Neuronal stem cell (in vitro differentiated cells): ENCODE results near the gene MORN3. TPM values are rescaled to one million over a fixed set of nuclear protein-coding genes. Genes with fewer than 3 reads are reported as not detected.
A peak's percentile ranks its signal among the peaks of the same experiment; 100 is the strongest.

Experiments
- DNase-seq: peaks from one replicate; pipeline ENCODE4 v3.0.0-alpha.2; 2013; ENCODE audit warnings: low spot score
- H2AFZ ChIP-seq: one replicate; pipeline ENCODE4 v1.6.1; 2013; ENCODE audit warnings: mild to moderate bottlenecking, low read length, inconsistent platforms
- H2AK5ac ChIP-seq: 2 replicates; pipeline ENCODE4 v1.6.1; 2013; ENCODE audit warnings: low read depth, mild to moderate bottlenecking, inconsistent platforms, low read length, moderate library complexity, mixed read lengths
- H2BK120ac ChIP-seq: 2 replicates; pipeline ENCODE4 v1.6.1; 2013; ENCODE audit warnings: low read depth, mild to moderate bottlenecking, inconsistent platforms, low read length, moderate library complexity, mixed read lengths
- H2BK12ac ChIP-seq: one replicate; pipeline ENCODE4 v1.6.1; 2013; ENCODE audit warnings: low read length, inconsistent platforms
- H2BK15ac ChIP-seq: 2 replicates; pipeline ENCODE4 v1.6.1; 2013; ENCODE audit warnings: mild to moderate bottlenecking, low read length, inconsistent platforms, mixed read lengths
- H2BK5ac ChIP-seq: one replicate; pipeline ENCODE4 v1.6.1; 2013; ENCODE audit warnings: inconsistent platforms, mild to moderate bottlenecking, low read length, moderate library complexity
- H3K14ac ChIP-seq: one replicate; pipeline ENCODE4 v1.6.1; 2013; ENCODE audit warnings: low read length, inconsistent platforms
- H3K18ac ChIP-seq: 2 replicates; pipeline ENCODE4 v1.6.1; 2013; ENCODE audit warnings: low read length, inconsistent platforms
- H3K23ac ChIP-seq: 2 replicates; pipeline ENCODE4 v1.6.1; 2013; ENCODE audit warnings: low read depth, mild to moderate bottlenecking, mixed read lengths, low read length, inconsistent platforms; ENCODE audit not compliant: poor library complexity
- H3K27ac ChIP-seq: replicated peaks from 3 replicates; pipeline ENCODE4 v1.5.1; 2013; ENCODE audit warnings: low read length, inconsistent platforms
- H3K27me3 ChIP-seq, 3 experiments: 2 replicates each; pipeline ENCODE4 v1.6.1; 2013; ENCODE audit warnings: low read length in 3 of 3, mild to moderate bottlenecking in 2 of 3, inconsistent platforms in 1 of 3, low read depth in 1 of 3, mixed read lengths in 1 of 3, moderate library complexity in 1 of 3; ENCODE audit not compliant: control insufficient read depth in 3 of 3, insufficient read depth in 3 of 3
- H3K36me3 ChIP-seq, 2 donors: replicated peaks in 1 of 2; 2 replicates each; pipeline ENCODE4 v1.6.1; 2013; ENCODE audit warnings: low read length in 2 of 2; ENCODE audit not compliant: control insufficient read depth in 2 of 2, insufficient read depth in 2 of 2
- H3K4ac ChIP-seq: 2 replicates; pipeline ENCODE4 v1.6.1; 2013; ENCODE audit warnings: inconsistent platforms, mild to moderate bottlenecking, low read length, moderate library complexity
- H3K4me1 ChIP-seq, 2 donors: 1 replicate in 1 of 2; 2 replicates in 1 of 2; pipeline ENCODE4 v1.6.1; 2013; ENCODE audit warnings: low read length in 2 of 2, low read depth in 1 of 2; ENCODE audit not compliant: control insufficient read depth in 2 of 2, insufficient read depth in 1 of 2
- H3K4me2 ChIP-seq: one replicate; pipeline ENCODE4 v1.6.1; 2013; ENCODE audit warnings: mild to moderate bottlenecking, low read length, inconsistent platforms; ENCODE audit not compliant: insufficient read depth, poor library complexity, severe bottlenecking
- H3K4me3 ChIP-seq, 2 donors: 2 replicates each; pipeline ENCODE4 v1.5.1; 2013; ENCODE audit warnings: low read length in 2 of 2, mild to moderate bottlenecking in 2 of 2, inconsistent platforms in 1 of 2, moderate library complexity in 1 of 2
- H3K79me1 ChIP-seq: one replicate; pipeline ENCODE4 v1.6.1; 2013; ENCODE audit warnings: low read depth, mild to moderate bottlenecking, inconsistent platforms, low read length, moderate library complexity
- H3K9ac ChIP-seq: one replicate; pipeline ENCODE4 v1.6.1; 2013; ENCODE audit warnings: mild to moderate bottlenecking, low read depth, low read length, inconsistent platforms; ENCODE audit not compliant: poor library complexity
- H3K9me3 ChIP-seq, 2 donors: replicated peaks in 1 of 2; 2 replicates each; pipeline versions ENCODE3 to v1.6.1; 2013; ENCODE audit warnings: low read length in 2 of 2, mild to moderate bottlenecking in 2 of 2, inconsistent platforms in 1 of 2, low read depth in 1 of 2, mixed read lengths in 1 of 2, moderate library complexity in 1 of 2; ENCODE audit not compliant: control insufficient read depth in 2 of 2, insufficient read depth in 1 of 2
- H4K8ac ChIP-seq: one replicate; pipeline ENCODE4 v1.6.1; 2013; ENCODE audit warnings: low read depth, mild to moderate bottlenecking, inconsistent platforms, low read length, moderate library complexity
- H4K91ac ChIP-seq: one replicate; pipeline ENCODE4 v1.6.1; 2013; ENCODE audit warnings: low read length, low read depth, mild to moderate bottlenecking, inconsistent platforms; ENCODE audit not compliant: poor library complexity
- WGBS, 2 donors: extraction: QIAGEN DNeasy Blood & Tissue Kit; methylation state at CpG; one replicate each; pipeline ENCODE4 v1.1.7; 2013; ENCODE audit warnings: missing lambda C conversion rate in 2 of 2, mixed read lengths in 1 of 2; ENCODE audit not compliant: insufficient read length in 2 of 2, insufficient replicate concordance in 1 of 2; ENCODE audit errors: extremely low coverage in 2 of 2; 5-methylcytosine and 5-hydroxymethylcytosine counted together
- polyA plus RNA-seq, 2 experiments: library from polyadenylated mRNA; stranded (reverse); fragments of 200-250 nt; gene quantifications; one replicate each; pipeline ENCODE4 v1.2.3, GENCODE V29; 2013

Gene MORN3
- 1.1 TPM for polyA plus RNA-seq (2013, experiment 1 of 2)
- 0.91 TPM for polyA plus RNA-seq (2013, experiment 2 of 2)

- H3K18ac ChIP-seq = no peak within 1 kb of the TSS
- H3K4me1 ChIP-seq = peaks cover 0 to 8% of the 10 kb centered on the region in 2 donors
- no peak within 1 kb of the TSS for H3K4me3 ChIP-seq
- H3K9me3 ChIP-seq = no peaks in the 10 kb centered on the region
- no peaks in the 10 kb centered on the region for H3K36me3 ChIP-seq
- no peak within 1 kb of the TSS for H4K8ac ChIP-seq
- H2BK5ac ChIP-seq = peak within 1 kb of the TSS; percentile 68
- no CpG with 5 or more reads among the region's 5 CpGs for WGBS, 2 donors
- no peak for DNase-seq
- peak within 1 kb of the TSS; percentile 91 for H2AK5ac ChIP-seq
- peaks cover under 1% of the 10 kb centered on the region for H3K79me1 ChIP-seq
- no peak within 1 kb of the TSS for H2BK120ac ChIP-seq
- H2BK15ac ChIP-seq = peak within 1 kb of the TSS; percentile 94
- peak within 1 kb of the TSS; percentile 36 for H3K27ac ChIP-seq
- H2AFZ ChIP-seq = peak within 1 kb of the TSS; percentile 50
- no peak within 1 kb of the TSS for H3K9ac ChIP-seq
- H3K14ac ChIP-seq = peak within 1 kb of the TSS; percentile 4
- no peak within 1 kb of the TSS for H4K91ac ChIP-seq
- no peaks in the 10 kb centered on the region for H3K27me3 ChIP-seq
- peak within 1 kb of the TSS; percentile 90 for H2BK12ac ChIP-seq
- H3K23ac ChIP-seq = no peak within 1 kb of the TSS
- no peak within 1 kb of the TSS for H3K4ac ChIP-seq
- H3K4me2 ChIP-seq = no peak within 1 kb of the TSS
Observed at GRCh38 chr12:121669521-121669900, at the start of gene MORN3. Gene MORN3 (minus strand): TSS chr12:121669654. CDS start chr12:121669483, 171 bp downstream.

- H3K36me3 ChIP-seq = peaks cover 0 to 3% of the 10 kb centered on the region in 2 donors
- no peak overlapping the region for H3K4ac ChIP-seq
- no peak overlapping the region for H2AK5ac ChIP-seq
- H2BK5ac ChIP-seq = no peak overlapping the region
- no peak overlapping the region for H3K14ac ChIP-seq
- no peak overlapping the region for H2BK120ac ChIP-seq
- H3K4me2 ChIP-seq = no peak overlapping the region
- H3K9ac ChIP-seq = no peak overlapping the region
- H3K9me3 ChIP-seq = no peaks in the 10 kb centered on the region
- no CpG with 5 or more reads among the region's 3 CpGs for WGBS, 2 donors
- no peak overlapping the region for H4K91ac ChIP-seq
- no peak overlapping the region for H3K27ac ChIP-seq
- H3K23ac ChIP-seq = no peak overlapping the region
- H3K79me1 ChIP-seq = peaks cover 1% of the 10 kb centered on the region
- H3K4me3 ChIP-seq = peak overlapping the region in 1 of 2 donors; percentile 31
- no peak overlapping the region for H3K18ac ChIP-seq
- no peak for DNase-seq
- no peak overlapping the region for H2AFZ ChIP-seq
- H2BK12ac ChIP-seq = no peak overlapping the region
- peaks cover 6 to 9% of the 10 kb centered on the region in 2 donors for H3K4me1 ChIP-seq
- no peak overlapping the region for H2BK15ac ChIP-seq
- H3K27me3 ChIP-seq = no peaks in the 10 kb centered on the region
- H4K8ac ChIP-seq = no peak overlapping the region
Observed at GRCh38 chr12:121718653-121719239, 49.3 kb upstream of the MORN3 start.

DNA sequence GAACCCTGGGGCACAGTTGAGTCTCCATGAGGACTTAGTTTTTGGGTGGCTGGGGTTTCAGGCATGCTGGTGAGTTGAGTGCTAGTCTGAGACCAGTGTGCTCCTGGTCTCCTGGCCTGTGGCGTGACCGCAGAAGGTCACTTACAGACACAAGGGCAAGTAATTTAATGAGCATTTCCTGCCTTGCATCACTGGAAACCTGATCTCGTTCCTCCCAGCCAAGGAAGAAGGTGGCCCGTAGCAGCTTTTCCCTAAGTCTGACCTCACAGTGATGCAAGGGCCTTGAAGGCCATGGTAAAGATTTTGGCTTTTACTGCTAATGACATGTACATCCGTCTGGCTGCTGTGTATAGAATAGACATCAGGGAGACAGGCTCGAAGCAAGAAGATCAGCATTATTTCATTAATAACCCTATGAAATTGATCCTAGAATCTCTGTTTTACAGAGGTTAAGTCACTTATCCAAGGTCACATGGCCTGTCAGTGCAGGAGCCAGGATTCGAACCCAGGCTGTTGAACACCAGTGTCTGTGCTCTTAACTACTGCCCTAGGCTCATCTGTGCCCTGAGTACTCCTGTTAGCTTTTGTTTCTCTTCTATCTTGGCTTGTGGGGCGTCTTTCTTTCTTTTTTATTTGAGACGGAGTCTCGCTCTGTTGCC lies 47.7 kb upstream of the MORN3 start:
- H3K27ac ChIP-seq = no peak overlapping the region
- WGBS, 2 donors = no CpG with 5 or more reads among the region's 10 CpGs
- no peak overlapping the region for H2BK15ac ChIP-seq
- no peak overlapping the region for H2BK120ac ChIP-seq
- H4K91ac ChIP-seq = no peak overlapping the region
- no peak overlapping the region for H3K18ac ChIP-seq
- no peak overlapping the region for H3K23ac ChIP-seq
- no peak overlapping the region for H2BK5ac ChIP-seq
- H3K36me3 ChIP-seq = no peaks in the 10 kb centered on the region
- H3K14ac ChIP-seq = no peak overlapping the region
- H2BK12ac ChIP-seq = no peak overlapping the region
- H4K8ac ChIP-seq = no peak overlapping the region
- no peaks in the 10 kb centered on the region for H3K9me3 ChIP-seq
- peaks cover 4% of the 10 kb centered on the region for H3K79me1 ChIP-seq
- peak overlapping the region; percentile 2 for H2AFZ ChIP-seq
- H3K27me3 ChIP-seq = no peaks in the 10 kb centered on the region
- no peak overlapping the region for H3K9ac ChIP-seq
- H3K4me2 ChIP-seq = no peak overlapping the region
- no peak overlapping the region for H2AK5ac ChIP-seq
- peaks cover 12 to 15% of the 10 kb centered on the region in 2 donors for H3K4me1 ChIP-seq
- H3K4ac ChIP-seq = no peak overlapping the region
- no peak overlapping the region for H3K4me3 ChIP-seq
- DNase-seq = no peak

DNA sequence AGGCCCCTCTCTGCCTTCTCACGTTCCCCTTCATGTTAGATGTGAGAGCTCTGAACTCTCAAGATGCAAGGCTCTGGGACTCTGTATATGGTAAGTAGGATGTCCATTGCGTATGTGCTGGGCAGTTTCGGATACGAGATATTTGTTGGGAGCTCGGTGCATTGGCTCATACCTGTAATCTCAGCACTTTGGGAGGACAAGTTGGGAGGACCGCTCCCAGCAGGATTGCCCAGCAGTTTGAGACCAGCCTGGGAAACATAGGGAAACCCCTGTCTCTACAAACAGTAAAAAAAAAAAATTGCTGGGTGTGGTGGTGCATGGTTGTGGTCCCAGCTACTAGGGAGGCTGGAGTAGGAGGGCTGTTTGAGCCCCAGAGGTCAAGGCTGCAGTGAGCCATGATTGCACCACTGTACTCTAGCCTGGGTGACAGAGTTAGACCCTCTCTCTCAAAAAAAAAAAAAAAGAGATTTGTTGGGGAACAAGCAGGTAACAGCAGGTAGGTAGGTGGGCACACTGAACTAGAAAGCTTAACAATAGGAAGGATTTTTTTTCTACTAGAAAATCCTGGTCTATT lies 46.5 kb upstream of the MORN3 start:
- no peaks in the 10 kb centered on the region for H3K36me3 ChIP-seq

More for the DNA sequence above, 46.5 kb upstream of the MORN3 start:
- no peak overlapping the region for H3K4me3 ChIP-seq
- H2AK5ac ChIP-seq = no peak overlapping the region
- H2BK5ac ChIP-seq = no peak overlapping the region
- no peak overlapping the region for H3K27ac ChIP-seq
- no peak overlapping the region for H4K8ac ChIP-seq
- H3K18ac ChIP-seq = no peak overlapping the region
- no peak overlapping the region for H2BK120ac ChIP-seq
- no peak overlapping the region for H4K91ac ChIP-seq
- no peak overlapping the region for H2BK15ac ChIP-seq
- no peaks in the 10 kb centered on the region for H3K9me3 ChIP-seq
- H2BK12ac ChIP-seq = no peak overlapping the region
- WGBS, 2 donors = no CpG with 5 or more reads among the region's 6 CpGs
- no peak overlapping the region for H3K4me2 ChIP-seq
- H3K9ac ChIP-seq = no peak overlapping the region
- H3K23ac ChIP-seq = no peak overlapping the region
- H3K14ac ChIP-seq = no peak overlapping the region
- H3K4ac ChIP-seq = no peak overlapping the region
- H2AFZ ChIP-seq = no peak overlapping the region
- peaks cover 3% of the 10 kb centered on the region for H3K79me1 ChIP-seq
- no peak for DNase-seq
- H3K4me1 ChIP-seq = peaks cover 12 to 22% of the 10 kb centered on the region in 2 donors
- no peaks in the 10 kb centered on the region for H3K27me3 ChIP-seq
